H1 (cell line): Measurements from ENCODE around the gene KCNJ9. TPM values are rescaled to one million over a fixed set of nuclear protein-coding genes. Genes with fewer than 3 reads are reported as not detected.

Experiments used
- CTCF ChIA-PET: fragments of 300-600 bp; sonication (Branson Sonifier 250); formaldehyde crosslinking; loops from one replicate; lab custom pipeline; 2021; ENCODE audit not compliant: partially characterized antibody; lab: Charles Lee
- POLR2A ChIA-PET: fragments of 300-600 bp; sonication (Branson Sonifier 250); formaldehyde crosslinking; loops from one replicate; lab custom pipeline; 2021; ENCODE audit warnings: inconsistent platforms; ENCODE audit not compliant: partially characterized antibody; lab: Charles Lee
- DNase-seq, 2 experiments: peaks; one replicate each; pipeline versions ENCODE4 v3.0.0 to v3.0.0-alpha.2; 2010 to 2022; ENCODE audit warnings: low spot score in 2 of 2, low read depth in 1 of 2, mixed read lengths in 1 of 2
- FAIRE-seq: peaks from 2 replicates; lab custom pipeline; 2011; peaks lifted over from hg19 to GRCh38; lab: Jason Lieb, UNC
- H2AFZ ChIP-seq: 2 replicates; pipeline ENCODE4 v1.8.1; 2012; ENCODE audit warnings: low read length, inconsistent platforms
- H2AK5ac ChIP-seq: 2 replicates; pipeline ENCODE4 v1.6.1; 2013; ENCODE audit warnings: low read depth, low read length
- H2BK120ac ChIP-seq: replicated peaks from 2 replicates; pipeline ENCODE3; 2013; ENCODE audit warnings: low read depth, low read length, inconsistent platforms
- H2BK12ac ChIP-seq: 2 replicates; pipeline ENCODE4 v1.6.1; 2013; ENCODE audit warnings: low read depth, low read length
- H2BK15ac ChIP-seq: 2 replicates; pipeline ENCODE4 v1.6.1; 2013; ENCODE audit warnings: low read length
- H2BK20ac ChIP-seq: 2 replicates; pipeline ENCODE4 v1.6.1; 2013; ENCODE audit warnings: low read length
- H2BK5ac ChIP-seq: 2 replicates; pipeline ENCODE4 v1.6.1; 2013; ENCODE audit warnings: low read depth, low read length
- H3K14ac ChIP-seq: 2 replicates; pipeline ENCODE4 v1.6.1; 2013; ENCODE audit warnings: inconsistent platforms; ENCODE audit not compliant: insufficient read length
- H3K18ac ChIP-seq: 2 replicates; pipeline ENCODE4 v1.6.1; 2013; ENCODE audit warnings: low read length; ENCODE audit errors: extremely low read depth
- H3K23ac ChIP-seq: 2 replicates; pipeline ENCODE4 v1.6.1; 2013; ENCODE audit warnings: inconsistent platforms; ENCODE audit not compliant: insufficient read length
- H3K23me2 ChIP-seq: 2 replicates; pipeline ENCODE4 v1.6.1; 2013; ENCODE audit warnings: low read depth, low read length
- H3K27ac ChIP-seq: 2 replicates; pipeline ENCODE4 v1.6.1; 2011; ENCODE audit warnings: low read depth, low read length, inconsistent platforms
- H3K27me3 ChIP-seq, 4 experiments: replicated peaks in 1 of 4; 1 replicate in 1 of 4; 2 replicates in 3 of 4; pipeline versions ENCODE4 v1.6.1 to v1.8.1; 2011 to 2013; ENCODE audit warnings: low read length in 3 of 4, mild to moderate bottlenecking in 3 of 4, inconsistent platforms in 2 of 4, mixed read lengths in 2 of 4, moderate library complexity in 1 of 4; ENCODE audit not compliant: control insufficient read depth in 3 of 4, insufficient read depth in 3 of 4; ENCODE audit errors: extremely low read depth in 1 of 4
- H3K36me3 ChIP-seq, 4 experiments: 2 replicates each; pipeline versions ENCODE4 v1.6.1 to v1.8.1; 2011 to 2013; ENCODE audit warnings: mild to moderate bottlenecking in 4 of 4, low read length in 3 of 4, moderate library complexity in 2 of 4, control low read depth in 1 of 4, inconsistent platforms in 1 of 4; ENCODE audit not compliant: insufficient read depth in 4 of 4, control insufficient read depth in 2 of 4
- H3K4ac ChIP-seq: replicated peaks from 2 replicates; pipeline ENCODE3; 2013; ENCODE audit warnings: low read length, low read depth, mixed read lengths, inconsistent platforms; ENCODE audit not compliant: insufficient read length
- H3K4me1 ChIP-seq, 4 experiments: replicated peaks in 1 of 4; 1 replicate in 1 of 4; 2 replicates in 3 of 4; pipeline versions ENCODE4 v1.6.1 to v1.8.1; 2011 to 2013; ENCODE audit warnings: low read length in 3 of 4, inconsistent platforms in 2 of 4, mixed read lengths in 1 of 4; ENCODE audit not compliant: insufficient read depth in 4 of 4, control insufficient read depth in 3 of 4
- H3K4me2 ChIP-seq, 2 experiments: 2 replicates each; pipeline versions ENCODE4 v1.6.1 to v1.8.1; 2011 to 2013; ENCODE audit warnings: low read depth in 2 of 2, low read length in 2 of 2, control low read depth in 1 of 2, inconsistent platforms in 1 of 2, mild to moderate bottlenecking in 1 of 2; ENCODE audit not compliant: insufficient read depth in 1 of 2
- H3K4me3 ChIP-seq, 4 experiments: fragments of 200-600, 300-600 bp in 1 of 4; sonication (generic), shearing (Covaris generic), sonication (Bioruptor Twin) in 1 of 4; 2 replicates each; pipeline versions ENCODE4 v1.5.1 to v1.8.1; 2011 to 2016; ENCODE audit warnings: low read length in 4 of 4, low read depth in 3 of 4, control low read depth in 2 of 4, inconsistent platforms in 2 of 4, mild to moderate bottlenecking in 2 of 4, mixed read lengths in 1 of 4, moderate library complexity in 1 of 4; ENCODE audit not compliant: insufficient read depth in 2 of 4; ENCODE audit errors: extremely low read depth in 1 of 4
- H3K56ac ChIP-seq: replicated peaks from 2 replicates; pipeline ENCODE3; 2013; ENCODE audit warnings: low read depth, mild to moderate bottlenecking, mixed read lengths, low read length, inconsistent platforms; ENCODE audit not compliant: insufficient read length
- H3K79me1 ChIP-seq: 2 replicates; pipeline ENCODE4 v1.6.1; 2013; ENCODE audit warnings: low read depth, low read length, control low read depth
- H3K79me2 ChIP-seq, 2 experiments: 2 replicates each; pipeline versions ENCODE4 v1.6.1 to v1.8.1; 2012 to 2013; ENCODE audit warnings: low read length in 2 of 2, mild to moderate bottlenecking in 2 of 2, inconsistent platforms in 1 of 2; ENCODE audit not compliant: insufficient read depth in 2 of 2, control insufficient read depth in 1 of 2
- H3K9ac ChIP-seq, 4 experiments: replicated peaks in 1 of 4; 1 replicate in 1 of 4; 2 replicates in 3 of 4; pipeline versions ENCODE4 v1.6.1 to v1.8.1; 2011 to 2013; ENCODE audit warnings: low read depth in 3 of 4, low read length in 3 of 4, control low read depth in 2 of 4, mild to moderate bottlenecking in 2 of 4, moderate library complexity in 2 of 4, inconsistent platforms in 1 of 4; ENCODE audit errors: extremely low read depth in 1 of 4
- H3K9me3 ChIP-seq, 2 experiments: 2 replicates each; pipeline versions ENCODE4 v1.6.1 to v1.8.1; 2012 to 2013; ENCODE audit warnings: mild to moderate bottlenecking in 2 of 2, moderate library complexity in 2 of 2, control low read depth in 1 of 2, inconsistent platforms in 1 of 2, low read depth in 1 of 2, low read length in 1 of 2, mixed read lengths in 1 of 2; ENCODE audit not compliant: insufficient read depth in 2 of 2
- H4K20me1 ChIP-seq, 2 experiments: replicated peaks in 1 of 2; 2 replicates each; pipeline versions ENCODE3 to v1.8.1; 2011 to 2013; ENCODE audit warnings: inconsistent platforms in 2 of 2, low read length in 2 of 2, mild to moderate bottlenecking in 1 of 2; ENCODE audit not compliant: insufficient read depth in 2 of 2, control insufficient read depth in 1 of 2
- H4K5ac ChIP-seq: 2 replicates; pipeline ENCODE4 v1.6.1; 2013; ENCODE audit warnings: low read length, low read depth, mixed read lengths, inconsistent platforms; ENCODE audit not compliant: insufficient read length
- H4K8ac ChIP-seq: 2 replicates; pipeline ENCODE4 v1.8.0; 2013; ENCODE audit warnings: mild to moderate bottlenecking, moderate library complexity, low read length, inconsistent platforms; ENCODE audit not compliant: insufficient read depth; ENCODE audit errors: extremely low read depth
- H4K91ac ChIP-seq: replicated peaks from 2 replicates; pipeline ENCODE3; 2013; ENCODE audit warnings: low read length, mixed read lengths, inconsistent platforms; ENCODE audit not compliant: insufficient read length
- MAFK ChIP-seq: IDR thresholded peaks from 2 replicates; pipeline ENCODE4 v1.6.1; 2012; ENCODE audit warnings: low read depth, mild to moderate bottlenecking, improper control_type of control experiment, low read length
- WGBS, 2 experiments: shearing (Covaris generic) in 1 of 2; methylation state at CpG; one replicate each; pipeline versions ENCODE4 v1.1.6 to v1.1.7; 2013 to 2015; ENCODE audit warnings: low lambda C conversion rate in 2 of 2, mixed read lengths in 2 of 2, inconsistent platforms in 1 of 2, low coverage in 1 of 2, missing lambda C conversion rate in 1 of 2; ENCODE audit not compliant: insufficient replicate concordance in 2 of 2, insufficient coverage in 1 of 2, insufficient read length in 1 of 2; ENCODE audit errors: extremely low coverage in 1 of 2, missing lambda C conversion rate in 1 of 2; 5-methylcytosine and 5-hydroxymethylcytosine counted together
- polyA plus RNA-seq, 7 experiments: library from polyadenylated mRNA; depleted of rRNA in 3 of 7; stranded (reverse) in 5 of 7; unstranded in 2 of 7; fragments of >200 nt in 5 of 7; fragments of 200-250 nt in 2 of 7; gene quantifications; 1 replicate in 5 of 7; 2 replicates in 1 of 7; 4 replicates in 1 of 7; pipeline versions ENCODE4 v1.2.1 to v1.2.3, GENCODE V29; 2011 to 2013; ENCODE audit warnings: missing spikeins in 2 of 7, mixed read lengths in 2 of 7
- total RNA-seq: library from RNA; stranded (reverse); fragmentation: NEBNext Ultra II Directional; extraction: Animal tissue kit (Norgen Biotek cat#: 25700); gene quantifications from 2 replicates; pipeline ENCODE4 v1.2.1, GENCODE V29; 2021

Gene KCNJ9
- total and polyA plus RNA-seq, 2 of the 8 experiments (the other 6 are each of a cell fraction or from before 2014, with no cell fraction given), result 0.02 to 0.13 TPM

GRCh38 chr1:160092366-160093068 lies 11.2 kb downstream of the KCNJ9 start:
- FAIRE-seq (no peak), DNase-seq (no peak)
- Histone ChIP-seq H4K5ac (no peak overlapping the region), H2BK15ac (no peak overlapping the region), H3K23ac (no peak overlapping the region), H3K79me2 (peaks cover 0 to 30% of the 10 kb centered on the region in 2 experiments; a peak in 2 of 4 replicates), H3K79me1 (peaks cover 12% of the 10 kb centered on the region), H3K27me3 (no peaks in the 10 kb centered on the region), H4K20me1 (peaks cover 0 to 4% of the 10 kb centered on the region in 2 experiments), H3K9ac (no peak overlapping the region), H3K27ac (peak overlapping the region; percentile 8; the same call in 1 of the 2 replicates), H2BK20ac (no peak overlapping the region), H3K14ac (no peak overlapping the region), H3K56ac (no peak overlapping the region), H3K4me1 (peaks cover 9 to 29% (median 23%) of the 10 kb centered on the region in 4 experiments), H3K9me3 (no peaks in the 10 kb centered on the region; a peak in 1 of 4 replicates), H2AK5ac (no peak overlapping the region), H4K8ac (no peak overlapping the region), H2BK120ac (no peak overlapping the region), H3K36me3 (peaks cover 10 to 35% (median 22%) of the 10 kb centered on the region in 4 experiments), H3K23me2 (peaks cover 8% of the 10 kb centered on the region), H2BK12ac (no peak overlapping the region), H3K18ac (no peak overlapping the region), H3K4ac (no peak overlapping the region), H3K4me3 (no peak overlapping the region), H2BK5ac (no peak overlapping the region), H4K91ac (no peak overlapping the region), H2AFZ (no peak overlapping the region), H3K4me2 (no peak overlapping the region)
- ChIA-PET POLR2A (interaction anchor here (0.7 to 1.1 kb wide), 3 partner anchors 9 to 23 kb away, joined by 3 read pairs; partner anchors contain the start of gene ATP1A2), CTCF (interaction anchor here (0.9 to 50.1 kb wide), 6 partner anchors 7 to 294 kb away, joined by 3 to 1874 read pairs (median 20); partner anchors contain the start of genes ATP1A2, KCNJ10 and KCNJ9)
- TF ChIP-seq MAFK, result no peak
- 95% methylated on average over 30 of the region's 32 CpGs; no CpG with 5 or more reads in 1 of the 2 experiments for WGBS, 2 experiments
